Cortex of kidney (tissue), 1 donor: ENCODE measurements around the gene ZNF792.
"Not testable (repeated sequence)": the region's sequence is repeated elsewhere in the genome, so short reads cannot be mapped to it uniquely, and the experiment has no call there.

ENCODE experiments used
- DNase-seq: peaks from one replicate; lab custom pipeline; 2025; lab: John Stamatoyannopoulos, UW

ZNF792 gene

DNA sequence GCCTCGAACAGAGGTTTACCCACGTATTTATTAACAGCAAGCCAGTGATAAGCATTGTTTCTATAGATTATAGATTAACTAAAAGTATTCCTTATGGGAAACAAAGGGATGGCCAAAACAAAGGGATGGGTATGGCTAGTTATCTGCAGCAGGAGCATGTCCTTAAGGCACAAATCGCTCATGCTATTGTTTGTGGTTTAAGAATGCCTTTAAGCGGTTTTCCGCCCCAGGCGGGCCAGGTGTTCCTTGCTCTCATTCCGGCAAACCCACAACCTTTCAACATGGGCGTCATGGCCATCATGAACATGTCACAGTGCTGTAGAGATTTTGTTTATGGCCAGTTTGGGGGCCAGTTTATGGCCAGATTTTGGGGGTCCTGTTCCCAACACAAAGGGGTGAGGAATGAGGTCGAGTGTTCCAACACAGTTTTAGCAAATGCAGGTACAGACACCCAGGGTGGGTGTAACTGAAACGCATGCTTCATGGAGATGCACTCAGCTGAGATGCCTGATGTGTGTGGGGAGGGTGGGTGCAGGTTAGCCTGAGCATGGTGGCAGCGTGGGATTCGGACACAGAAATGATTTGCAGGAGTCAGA is 6.3 kb upstream of the ZNF792 start:
- DNase-seq: not testable (repeated sequence)

DNA sequence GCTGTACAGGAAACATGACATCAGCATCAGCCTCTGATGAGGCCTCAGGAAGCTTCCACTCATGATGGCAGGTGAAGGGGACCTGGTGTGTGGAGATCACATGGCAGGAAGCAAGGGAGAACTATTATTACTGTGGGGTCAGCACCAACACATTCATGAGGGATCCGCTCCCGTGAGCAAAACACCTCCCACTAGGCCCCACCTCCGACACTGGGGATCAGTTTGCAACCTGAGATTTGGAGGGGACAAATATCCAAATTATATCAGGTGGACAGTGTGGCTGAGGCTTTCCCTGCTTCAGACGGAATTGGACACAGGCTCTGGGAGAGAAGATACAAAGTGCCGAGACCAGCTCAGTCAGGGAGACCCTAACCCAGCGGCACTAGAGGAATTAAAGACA is 5.7 kb upstream of the ZNF792 start:
- DNase-seq: no peak

- no peak for DNase-seq
These were observed 3.5 kb upstream of the ZNF792 start for GRCh38 chr19:34967551-34967950.

DNA sequence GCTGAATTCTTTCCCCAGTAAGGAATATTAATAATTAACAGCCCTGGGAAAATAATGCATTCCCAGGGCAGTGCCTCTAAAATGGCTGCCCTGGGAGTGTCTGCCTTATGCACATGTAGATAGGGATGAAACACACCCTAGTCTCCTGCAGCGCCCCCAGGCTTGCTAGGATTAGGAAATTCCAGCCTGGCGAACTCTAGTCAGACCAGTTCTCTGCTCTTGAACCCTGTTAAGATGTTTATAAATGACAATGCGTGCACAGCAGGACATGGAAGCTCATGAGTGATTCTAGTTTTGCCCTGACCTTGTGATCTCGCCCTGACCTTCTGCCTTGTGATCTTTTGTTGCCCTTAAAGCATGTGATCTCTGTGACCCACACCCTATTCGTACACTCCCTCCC is 1.5 kb upstream of the ZNF792 start:
- not testable (repeated sequence) for DNase-seq

GRCh38 chr19:34964598-34964997 is 569 bp upstream of the ZNF792 start:
- DNase-seq: no peak

DNA sequence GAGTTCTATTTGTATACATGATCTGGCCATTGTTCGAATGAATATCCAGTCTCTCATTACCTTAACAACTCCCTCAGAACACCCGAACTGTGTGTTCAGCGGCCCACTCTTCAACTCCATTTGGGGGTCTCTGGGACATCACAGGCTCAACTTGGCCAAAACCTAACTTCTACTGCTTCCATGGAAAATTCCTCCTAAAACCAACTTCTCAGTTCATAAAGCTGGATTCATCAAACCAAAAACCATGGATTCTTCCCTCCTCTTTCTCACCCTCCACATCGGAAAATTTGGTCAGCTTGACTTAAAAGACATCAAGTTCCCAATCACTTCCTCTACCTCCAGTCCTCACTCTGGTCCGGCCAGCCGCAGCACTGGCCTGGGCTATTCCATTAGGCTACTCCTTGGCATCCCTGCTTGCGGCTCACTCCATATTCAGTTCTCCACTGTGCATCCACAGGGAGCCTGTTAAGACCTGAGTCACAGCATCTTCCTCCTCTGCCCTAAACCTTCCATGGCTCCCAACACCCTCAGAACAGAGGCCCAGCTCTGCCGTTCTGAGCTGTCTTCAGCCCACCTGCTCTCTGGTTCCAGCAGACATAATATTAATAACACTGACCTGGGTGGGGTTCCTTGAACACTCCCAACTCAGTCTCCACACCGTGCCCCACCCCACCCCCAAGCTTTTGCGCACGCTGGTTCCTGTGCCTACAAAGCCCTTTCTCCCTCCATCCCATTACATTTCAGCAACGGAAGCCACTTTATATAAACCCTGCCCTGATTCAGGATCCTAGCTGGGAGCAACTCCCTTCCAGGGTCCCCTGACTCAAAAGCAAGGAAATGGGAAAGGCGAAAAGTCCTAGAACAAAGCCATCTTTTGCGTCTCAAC is 1.1 kb downstream of the ZNF792 start:
- no peak for DNase-seq

DNA sequence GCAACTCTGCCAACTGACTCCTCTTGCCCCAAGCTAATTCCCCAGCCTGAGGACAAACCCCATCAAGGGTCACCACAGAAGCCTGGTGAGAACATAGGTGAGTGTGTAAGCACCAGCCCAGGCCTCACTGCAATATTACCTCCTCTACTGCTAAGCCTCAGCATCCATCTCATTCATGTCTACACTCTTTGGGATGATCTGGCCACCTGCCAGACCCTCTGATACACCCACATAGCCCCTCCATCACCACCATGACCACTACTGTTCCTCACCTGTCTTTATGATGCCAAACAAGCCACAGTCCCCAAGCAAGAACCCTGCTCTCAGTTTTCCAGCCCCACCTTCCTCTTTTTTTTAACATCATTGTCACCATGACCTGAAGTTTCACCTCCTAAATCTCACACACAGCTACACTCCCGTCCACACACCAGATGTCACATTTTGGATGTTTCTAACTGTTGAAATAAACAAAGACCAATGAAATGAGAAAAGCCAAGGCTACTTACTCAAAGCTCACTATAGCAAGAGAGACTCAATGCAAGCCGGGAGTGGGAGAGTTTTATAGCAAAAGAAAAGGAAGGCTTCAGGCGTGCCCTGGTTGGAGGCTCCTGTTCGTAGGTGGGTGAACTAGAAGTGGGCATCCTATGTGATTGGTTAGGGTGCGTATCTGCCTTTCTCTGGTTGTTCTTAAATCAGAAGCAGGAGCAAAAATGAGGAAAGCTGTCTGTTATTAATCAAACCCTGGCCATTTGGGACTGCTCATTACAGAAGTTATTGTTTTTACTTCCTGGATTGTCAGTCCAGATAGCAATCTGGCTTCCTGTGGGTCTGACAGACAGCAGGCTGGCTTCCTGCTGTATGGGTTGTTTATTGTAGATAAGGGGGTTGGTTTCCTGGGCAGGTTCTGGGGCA is 2.0 kb downstream of the ZNF792 start:
- no peak for DNase-seq

- no peak for DNase-seq
These were observed 2.9 kb downstream of the ZNF792 start for GRCh38 chr19:34960940-34961679.

- DNase-seq: no peak
These were observed 3.8 kb downstream of the ZNF792 start for GRCh38 chr19:34960103-34960805.

DNA sequence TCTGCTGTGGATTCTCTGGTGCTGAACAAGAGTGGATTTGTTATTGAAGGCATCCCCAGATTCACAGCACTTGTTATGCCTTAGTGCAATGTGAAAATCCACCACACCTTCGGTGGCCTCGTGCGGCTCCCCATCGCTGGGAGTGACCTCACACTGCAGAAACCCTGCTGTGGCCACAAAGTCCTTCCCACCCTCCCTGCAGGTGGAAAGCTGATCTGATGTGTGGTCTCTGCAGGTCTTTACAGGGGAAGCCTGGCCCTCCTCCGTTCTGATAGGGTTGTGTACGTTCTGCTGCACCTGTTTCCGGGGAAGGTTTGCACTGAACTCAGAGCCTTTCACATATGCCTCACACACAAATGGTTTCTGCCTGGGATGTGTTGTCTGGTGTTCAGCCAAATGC is 5.0 kb downstream of the ZNF792 start:
- no peak for DNase-seq

DNA sequence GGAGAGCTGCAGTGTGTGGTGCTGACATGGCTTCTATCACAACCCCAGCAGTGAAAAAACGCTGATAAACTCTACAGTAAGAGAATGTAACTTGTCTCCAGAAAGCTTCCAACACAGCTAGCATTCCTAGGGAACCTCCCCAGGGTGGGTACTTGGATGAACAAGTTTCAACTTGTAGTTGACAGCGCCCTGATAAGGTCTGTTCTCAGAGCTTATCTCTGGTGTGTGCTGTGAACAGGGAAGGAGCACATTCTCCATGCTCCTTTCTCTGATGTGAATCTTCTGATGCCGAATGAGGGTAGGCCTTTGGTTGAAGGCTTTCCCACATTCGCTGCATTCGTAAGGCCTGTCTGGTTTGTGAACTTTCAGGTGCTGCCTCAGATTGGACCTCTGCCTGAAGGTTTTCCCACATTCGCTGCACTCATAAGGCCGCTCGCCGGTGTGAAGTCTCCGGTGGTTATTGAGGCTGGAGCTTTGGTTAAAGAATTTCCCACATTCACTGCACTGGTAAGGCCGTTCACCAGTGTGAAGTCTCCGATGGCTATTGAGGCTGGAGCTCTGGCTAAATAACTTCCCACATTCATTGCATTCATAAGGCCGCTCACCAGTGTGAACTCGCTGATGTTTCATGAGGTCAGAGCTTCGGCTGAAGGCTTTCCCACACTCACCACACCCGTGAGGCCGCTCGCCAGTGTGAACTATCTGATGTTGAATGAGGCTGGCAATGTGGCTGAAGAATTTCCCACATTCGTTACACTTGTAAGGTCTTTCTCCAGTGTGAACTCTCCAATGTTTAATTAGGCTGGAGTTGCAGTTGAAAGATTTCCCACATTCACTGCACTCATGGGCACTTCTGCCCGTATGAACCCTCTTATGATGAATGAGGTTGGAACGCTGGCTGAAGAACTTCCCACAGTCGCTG is 5.9 kb downstream of the ZNF792 start:
- DNase-seq: no peak

- DNase-seq: no peak
These were observed 10.9 kb downstream of the ZNF792 start for GRCh38 chr19:34953092-34953491.

DNA sequence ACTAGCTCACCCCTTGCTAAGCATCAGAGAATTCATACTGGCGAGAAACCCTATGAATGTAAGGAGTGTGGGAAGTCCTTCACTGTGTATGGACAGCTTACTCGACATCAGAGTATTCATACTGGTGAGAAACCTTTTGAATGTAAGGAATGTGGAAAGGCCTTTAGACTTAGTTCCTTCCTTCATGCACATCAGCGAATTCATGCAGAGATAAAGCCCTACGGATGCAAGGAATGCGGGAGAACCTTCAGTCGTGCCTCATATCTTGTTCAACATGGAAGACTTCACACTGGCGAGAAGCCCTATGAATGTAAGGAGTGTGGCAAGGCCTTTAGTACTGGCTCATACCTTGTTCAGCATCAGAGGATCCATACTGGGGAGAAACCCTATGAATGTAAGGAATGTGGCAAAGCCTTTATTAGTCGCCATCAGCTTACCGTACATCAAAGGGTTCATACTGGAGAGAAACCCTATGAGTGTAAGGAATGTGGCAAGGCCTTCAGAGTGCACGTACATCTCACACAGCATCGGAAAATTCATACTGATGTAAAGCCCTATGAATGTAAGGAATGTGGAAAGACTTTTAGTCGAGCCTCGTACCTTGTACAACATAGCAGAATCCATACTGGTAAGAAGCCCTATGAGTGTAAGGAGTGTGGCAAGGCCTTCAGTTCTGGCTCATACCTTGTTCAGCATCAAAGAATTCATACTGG is 20.0 kb downstream of the ZNF792 start:
- DNase-seq: no peak

DNA sequence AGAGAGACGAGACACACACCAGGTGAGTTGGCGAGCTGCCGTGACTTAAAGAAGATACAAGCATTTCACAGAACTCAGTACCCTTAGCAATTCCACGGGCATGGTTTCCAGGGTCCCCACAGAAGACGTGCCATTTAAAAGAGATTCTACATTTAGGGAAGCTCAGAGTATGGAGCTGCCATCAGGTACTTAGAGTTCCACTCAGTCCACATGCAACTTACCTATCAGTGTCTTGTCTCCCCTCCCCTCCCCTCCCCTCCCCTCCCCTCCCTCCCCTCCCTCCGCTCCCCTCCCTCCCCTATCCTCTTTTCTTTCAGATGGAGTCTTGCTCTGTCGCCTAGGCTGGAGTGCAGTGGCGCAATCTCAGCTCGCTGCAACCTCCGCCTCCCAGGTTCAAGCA is 25.1 kb downstream of the ZNF792 start:
- no peak for DNase-seq

GRCh38 chr19:34936184-34936583 is 27.8 kb downstream of the ZNF792 start:
- DNase-seq: no peak

DNA sequence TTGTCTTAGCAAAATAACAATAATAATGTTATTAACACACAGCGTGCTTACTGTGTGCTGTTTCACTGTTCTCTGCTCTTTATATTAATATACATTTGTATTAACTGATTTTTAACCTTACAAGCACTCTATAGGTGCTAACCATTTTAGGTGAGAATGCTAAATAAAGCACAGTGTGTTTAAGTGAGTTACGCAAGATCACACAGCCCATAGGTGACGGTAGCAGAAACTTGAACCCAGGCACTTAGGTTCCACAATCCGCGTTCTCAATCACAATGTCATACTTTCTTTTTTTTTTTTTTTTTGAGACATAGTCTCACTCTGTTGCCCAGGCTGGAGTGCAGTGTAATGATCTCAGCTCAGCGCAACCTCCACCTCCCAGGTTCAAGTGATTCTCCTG is 31.5 kb downstream of the ZNF792 start:
- DNase-seq: no peak

DNA sequence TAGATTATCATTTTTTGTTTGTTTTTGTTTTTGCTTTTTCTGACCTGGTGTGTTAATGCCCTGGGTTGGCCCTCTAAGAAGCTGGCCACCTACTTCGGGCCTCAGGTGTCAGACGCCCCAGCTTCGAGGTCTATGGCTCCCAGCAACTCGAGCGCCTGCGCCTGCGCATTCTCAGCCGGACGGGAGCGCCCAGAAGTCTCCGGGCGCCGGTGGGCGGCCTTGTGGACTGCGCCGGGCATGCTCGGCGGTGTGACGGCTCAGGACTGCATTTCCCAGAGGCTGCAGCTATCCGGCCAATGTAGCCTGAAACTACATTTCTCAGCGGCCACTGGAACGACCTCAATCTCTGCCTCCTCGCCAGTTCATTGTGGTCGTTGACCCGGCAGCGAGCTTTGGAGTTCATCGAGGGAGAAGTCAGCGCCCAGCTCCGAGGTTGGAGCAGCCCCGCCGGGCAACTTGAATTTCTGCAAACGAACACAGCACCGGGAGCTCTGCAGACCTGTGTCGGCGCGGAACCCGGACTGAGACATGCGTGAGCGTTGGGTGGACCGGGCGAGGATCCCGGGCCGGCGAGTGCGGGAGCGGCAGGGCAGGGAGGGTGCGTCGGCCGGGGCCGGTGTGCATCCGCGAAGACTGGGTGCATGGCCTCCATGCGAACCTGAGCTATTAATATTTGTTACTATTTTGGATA is 37.2 kb downstream of the ZNF792 start, which contains the start of gene ZNF30:
Gene ZNF30, plus strand, starts transcription at position 219 of the 691 bp plus-strand sequence. CDS start 3,045 bp downstream, outside the sequence.
- DNase-seq: no peak

DNA sequence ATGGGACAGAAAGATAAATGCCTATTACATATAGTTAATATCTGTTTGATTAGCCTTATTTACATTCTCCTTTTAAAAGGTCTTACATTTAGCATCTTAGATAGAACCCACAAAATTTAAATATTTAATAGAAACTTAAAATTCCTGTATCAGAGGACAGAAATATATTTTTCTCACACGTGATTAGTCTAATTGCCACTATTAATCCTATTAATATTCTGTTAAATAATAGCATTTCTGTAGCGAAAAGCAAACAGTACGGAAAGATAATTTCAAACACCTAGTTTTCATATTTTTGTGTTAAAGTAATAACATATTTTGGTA is 37.7 kb downstream of the ZNF792 start:
- DNase-seq: no peak
